ENCODE results near the gene ZNF865. TPM values are rescaled to one million over a fixed set of nuclear protein-coding genes. Genes with fewer than 3 reads are reported as not detected.

Gene ZNF865
- total and polyA plus RNA-seq, 2 donors (not counting 1 experiment from before 2014, with no cell fraction given), result 11.3 to 22.7 TPM

DNA sequence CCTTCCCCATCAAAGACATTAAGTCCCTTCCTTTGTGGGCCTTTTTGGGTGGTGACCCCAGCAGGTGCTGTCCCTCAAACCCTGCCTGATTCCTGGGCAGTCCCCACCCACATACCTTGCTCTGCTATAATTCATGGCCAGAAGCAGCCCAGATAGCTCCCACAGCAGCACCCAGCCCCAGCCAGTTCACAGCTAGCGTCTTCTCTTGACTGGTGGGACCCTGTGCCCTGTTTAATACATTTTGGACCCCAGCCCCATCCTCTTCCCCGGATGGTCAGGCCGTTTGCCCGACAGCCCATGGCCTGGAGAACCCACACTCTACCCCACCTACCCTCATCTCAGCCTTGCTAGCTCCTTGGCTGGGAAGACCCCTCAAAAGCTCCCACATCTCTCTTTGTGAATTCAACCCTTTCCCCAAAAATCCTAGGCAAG lies 44.7 kb downstream of the ZNF865 start:
- POLR2A ChIA-PET, result interaction anchor here (0.6 to 2.0 kb wide), 4 partner anchors 17 to 161 kb away, joined by 3 to 8 read pairs (median 6); partner anchors contain the start of gene ZNF784
- Mint-ChIP-seq H3K27me3 (no peaks in the 10 kb centered on the region), H3K27ac (peak overlapping the region; percentile 86), H3K4me3 (peak overlapping the region; percentile 59), H3K4me1 (peaks cover 45% of the 10 kb centered on the region), H3K9me3 (ENCODE audit: insufficient read depth) (no peaks in the 10 kb centered on the region)
- Histone ChIP-seq H3K9ac (ENCODE audit: low read length) (no peak overlapping the region), H3K27ac (ENCODE audit: low read length in 2 of 2) (no peak overlapping the region), H3K4me3 (ENCODE audit: control extremely low read depth in 1 of 5, extremely low read depth in 1 of 5, insufficient read depth in 1 of 5, low read depth in 2 of 5, low read length in 4 of 5) (no peak overlapping the region), H3K4me1 (ENCODE audit: control insufficient read depth in 2 of 2, insufficient read depth in 2 of 2, low read length in 2 of 2) (peaks cover 25 to 41% of the 10 kb centered on the region in 2 donors), H3K9me3 (ENCODE audit: control extremely low read depth in 1 of 3, control insufficient read depth in 2 of 3, insufficient read depth in 1 of 3, low read length in 2 of 3) (no peaks in the 10 kb centered on the region), H4K20me1 (ENCODE audit: control insufficient read depth, insufficient read depth, low read length, poor library complexity, severe bottlenecking) (peaks cover 4% of the 10 kb centered on the region), H3K27me3 (replicated peaks in 1 of 4; ENCODE audit: control extremely low read depth in 1 of 4, control insufficient read depth in 3 of 4, insufficient read depth in 4 of 4, low read length in 3 of 4) (no peaks in the 10 kb centered on the region), H3K4me2 (replicated peaks; ENCODE audit: low read depth, low read length, poor library complexity, severe bottlenecking) (peak overlapping the region; percentile 86), H3K36me3 (replicated peaks in 1 of 2; ENCODE audit: control extremely low read depth in 1 of 2, control insufficient read depth in 1 of 2, extremely low read depth in 1 of 2, insufficient read depth in 2 of 2, low read length in 1 of 2) (peaks cover 0 to 30% of the 10 kb centered on the region in 2 experiments), H3K79me2 (ENCODE audit: control insufficient read depth, insufficient read depth, low read length) (peaks cover 33% of the 10 kb centered on the region), H2AFZ (ENCODE audit: insufficient read depth, low read depth, low read length, poor library complexity, severe bottlenecking) (no peak overlapping the region)
- no peak for TF ChIP-seq EZH2 (IDR thresholded peaks at IDR 0.05; ENCODE audit: borderline replicate concordance, insufficient read depth, low read depth, low read length, poor library complexity, severe bottlenecking)
- 88% methylated on average over 4 of the region's 4 CpGs for WGBS (ENCODE audit: insufficient coverage)
- ATAC-seq (ENCODE audit: low read depth), result no peak
- intact Hi-C loops (cut with micrococcal nuclease), result no loop called here
- CTCF ChIA-PET, result interaction anchor here (7.2 kb wide), 1 partner anchor 15 kb away, joined by 131 read pairs; no protein-coding TSS in a partner anchor
- DNase-seq, result no peak

GRCh38 chr19:55650602-55651230 lies 45.3 kb downstream of the ZNF865 start:
- intact Hi-C loops (cut with micrococcal nuclease), result no loop called here
- ChIA-PET CTCF (interaction anchor here (7.2 kb wide), 1 partner anchor 15 kb away, joined by 131 read pairs; no protein-coding TSS in a partner anchor), POLR2A (interaction anchor here (0.6 to 2.0 kb wide), 3 partner anchors 18 to 162 kb away, joined by 4 to 8 read pairs (median 8); no protein-coding TSS in a partner anchor)
- 98% methylated on average over 17 of the region's 17 CpGs for WGBS (ENCODE audit: insufficient coverage)
- no peaks in the 10 kb centered on the region for H3K27me3 Mint-ChIP-seq
- H3K4me3 ChIP-seq (ENCODE audit: control extremely low read depth in 1 of 5, extremely low read depth in 1 of 5, insufficient read depth in 1 of 5, low read depth in 2 of 5, low read length in 4 of 5), result no peak overlapping the region
- TF ChIP-seq EZH2 (IDR thresholded peaks at IDR 0.05; ENCODE audit: borderline replicate concordance, insufficient read depth, low read depth, low read length, poor library complexity, severe bottlenecking) (no peak), CTCF (IDR thresholded peaks at IDR 0.05) (no peak)
- peaks cover 40% of the 10 kb centered on the region for H3K4me1 Mint-ChIP-seq
- no peaks in the 10 kb centered on the region for H3K9me3 Mint-ChIP-seq (ENCODE audit: insufficient read depth)
- peaks cover 22 to 40% of the 10 kb centered on the region in 2 donors for H3K4me1 ChIP-seq (ENCODE audit: control insufficient read depth in 2 of 2, insufficient read depth in 2 of 2, low read length in 2 of 2)
- peaks cover 4% of the 10 kb centered on the region for H4K20me1 ChIP-seq (ENCODE audit: control insufficient read depth, insufficient read depth, low read length, poor library complexity, severe bottlenecking)
- ATAC-seq (ENCODE audit: low read depth), result no peak
- H2AFZ ChIP-seq (ENCODE audit: insufficient read depth, low read depth, low read length, poor library complexity, severe bottlenecking), result no peak overlapping the region
- peaks cover 32% of the 10 kb centered on the region for H3K79me2 ChIP-seq (ENCODE audit: control insufficient read depth, insufficient read depth, low read length)
- H3K27ac ChIP-seq (ENCODE audit: low read length in 2 of 2), result no peak overlapping the region
- no peak overlapping the region for H3K9ac ChIP-seq (ENCODE audit: low read length)
- H3K9me3 ChIP-seq (ENCODE audit: control extremely low read depth in 1 of 3, control insufficient read depth in 2 of 3, insufficient read depth in 1 of 3, low read length in 2 of 3), result no peaks in the 10 kb centered on the region
- H3K4me3 Mint-ChIP-seq, result peak overlapping the region; percentile 59
- H3K27me3 ChIP-seq (replicated peaks in 1 of 4; ENCODE audit: control extremely low read depth in 1 of 4, control insufficient read depth in 3 of 4, insufficient read depth in 4 of 4, low read length in 3 of 4), result no peaks in the 10 kb centered on the region
- H3K4me2 ChIP-seq (replicated peaks; ENCODE audit: low read depth, low read length, poor library complexity, severe bottlenecking), result no peak overlapping the region
- no peak for DNase-seq
- peaks cover 0 to 25% of the 10 kb centered on the region in 2 experiments for H3K36me3 ChIP-seq (replicated peaks in 1 of 2; ENCODE audit: control extremely low read depth in 1 of 2, control insufficient read depth in 1 of 2, extremely low read depth in 1 of 2, insufficient read depth in 2 of 2, low read length in 1 of 2)
- H3K27ac Mint-ChIP-seq, result peak overlapping the region; percentile 86
